Cardiac muscle cell (in vitro differentiated cells and primary cell): ENCODE data around the gene POP5. TPM values are rescaled to one million over a fixed set of nuclear protein-coding genes. Genes with fewer than 3 reads are reported as not detected.
A peak's percentile ranks its signal among the peaks of the same experiment; 100 is the strongest.

Source experiments
- DNase-seq, 2 donors: peaks; one replicate each; pipeline versions ENCODE4 v3.0.0 to v3.0.0-alpha.2; 2010 to 2017; ENCODE audit warnings: low read depth in 1 of 2, low spot score in 1 of 2
- H3K27ac ChIP-seq: fragments of 200-600 bp; sonication (generic); 2 replicates; pipeline ENCODE4 v1.5.1; 2016
- H3K27me3 ChIP-seq: fragments of 200-600 bp; sonication (generic); 2 replicates; pipeline ENCODE4 v1.6.0; 2016; ENCODE audit warnings: control low read depth
- H3K36me3 ChIP-seq: fragments of 200-600 bp; sonication (generic); 2 replicates; pipeline ENCODE4 v1.5.1; 2016; ENCODE audit warnings: control low read depth
- H3K4me1 ChIP-seq: fragments of 200-600 bp; sonication (generic); 2 replicates; pipeline ENCODE4 v1.8.1; 2017; ENCODE audit warnings: low read depth, mild to moderate bottlenecking, mixed run types
- H3K4me3 ChIP-seq: fragments of 200-600 bp; sonication (generic); 2 replicates; pipeline ENCODE4 v1.5.1; 2016; ENCODE audit warnings: mild to moderate bottlenecking
- H3K9me3 ChIP-seq: fragments of 200-600 bp; sonication (generic); 2 replicates; pipeline ENCODE4 v1.5.1; 2017; ENCODE audit warnings: low read depth, mild to moderate bottlenecking, control low read depth
- polyA plus RNA-seq: library from polyadenylated mRNA; unstranded; fragments of >200 nt; fragmentation: Nextera tagmentation; extraction: Ambion mirVana; gene quantifications from 2 replicates; pipeline ENCODE4 v1.2.1, GENCODE V29; 2016
- total RNA-seq: library from RNA; depleted of rRNA; stranded (reverse); fragments of >200 nt; gene quantifications from 2 replicates; pipeline ENCODE4 v1.2.3, GENCODE V29; 2016
- TF ChIP-seq, protein P1 (sequence below): IDR thresholded peaks from 2 replicates; pipeline ENCODE4 v1.5.1; 2012; ENCODE audit warnings: low read depth, mild to moderate bottlenecking, low read length

Gene POP5
- total and polyA plus RNA-seq, 2 experiments from 2014 or later = 27.9 to 75.3 TPM

DNA sequence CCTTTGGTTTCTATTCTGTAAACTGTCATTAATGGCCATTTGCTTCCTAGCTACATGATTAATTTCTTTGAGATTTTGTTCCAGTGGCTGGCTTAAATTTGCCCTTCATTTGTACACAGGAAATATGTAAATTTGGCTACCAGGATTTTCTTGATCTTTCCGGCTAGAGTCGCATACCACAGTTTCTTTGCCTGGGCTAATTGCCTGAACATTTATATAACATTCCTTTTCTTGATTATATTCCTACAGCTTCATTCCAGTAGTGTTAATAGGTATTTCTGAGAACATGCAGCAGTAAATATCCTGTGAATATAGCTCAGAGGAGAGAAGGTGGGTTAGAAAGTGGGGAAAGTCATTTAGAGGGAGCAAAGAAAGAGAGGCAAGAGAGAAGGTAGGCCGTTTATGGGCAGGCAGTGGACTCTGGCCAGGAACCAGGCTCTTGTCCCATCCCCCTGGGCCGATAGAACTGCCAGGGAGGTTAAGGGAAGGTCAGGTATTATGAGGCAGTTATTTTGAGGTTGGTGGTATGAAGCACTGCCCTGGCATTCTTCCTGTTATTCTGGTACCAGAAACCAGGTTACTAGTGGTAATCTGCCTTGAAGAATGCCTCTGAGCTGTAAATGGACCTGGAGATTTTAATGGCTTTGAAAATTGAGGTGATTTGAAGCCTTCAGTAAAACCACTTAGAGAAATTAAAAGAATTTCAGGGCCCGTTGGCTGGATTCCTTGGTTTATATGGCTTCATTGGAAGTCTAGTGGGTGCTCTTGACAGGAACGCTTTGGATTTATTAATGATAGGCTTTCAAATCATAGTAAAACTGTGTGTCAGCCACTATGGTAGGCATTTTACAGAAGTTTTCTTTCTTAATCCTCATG lies 42.7 kb downstream of the POP5 start:
- Histone ChIP-seq H3K36me3 (no peaks in the 10 kb centered on the region), H3K9me3 (no peaks in the 10 kb centered on the region), H3K4me1 (peaks cover 51% of the 10 kb centered on the region), H3K4me3 (peak overlapping the region; percentile 13), H3K27ac (peak overlapping the region; percentile 94), H3K27me3 (no peaks in the 10 kb centered on the region)
- DNase-seq = peak; percentile 66 to 71
- TF ChIP-seq, protein P1, sequence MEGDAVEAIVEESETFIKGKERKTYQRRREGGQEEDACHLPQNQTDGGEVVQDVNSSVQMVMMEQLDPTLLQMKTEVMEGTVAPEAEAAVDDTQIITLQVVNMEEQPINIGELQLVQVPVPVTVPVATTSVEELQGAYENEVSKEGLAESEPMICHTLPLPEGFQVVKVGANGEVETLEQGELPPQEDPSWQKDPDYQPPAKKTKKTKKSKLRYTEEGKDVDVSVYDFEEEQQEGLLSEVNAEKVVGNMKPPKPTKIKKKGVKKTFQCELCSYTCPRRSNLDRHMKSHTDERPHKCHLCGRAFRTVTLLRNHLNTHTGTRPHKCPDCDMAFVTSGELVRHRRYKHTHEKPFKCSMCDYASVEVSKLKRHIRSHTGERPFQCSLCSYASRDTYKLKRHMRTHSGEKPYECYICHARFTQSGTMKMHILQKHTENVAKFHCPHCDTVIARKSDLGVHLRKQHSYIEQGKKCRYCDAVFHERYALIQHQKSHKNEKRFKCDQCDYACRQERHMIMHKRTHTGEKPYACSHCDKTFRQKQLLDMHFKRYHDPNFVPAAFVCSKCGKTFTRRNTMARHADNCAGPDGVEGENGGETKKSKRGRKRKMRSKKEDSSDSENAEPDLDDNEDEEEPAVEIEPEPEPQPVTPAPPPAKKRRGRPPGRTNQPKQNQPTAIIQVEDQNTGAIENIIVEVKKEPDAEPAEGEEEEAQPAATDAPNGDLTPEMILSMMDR = no peak

DNA sequence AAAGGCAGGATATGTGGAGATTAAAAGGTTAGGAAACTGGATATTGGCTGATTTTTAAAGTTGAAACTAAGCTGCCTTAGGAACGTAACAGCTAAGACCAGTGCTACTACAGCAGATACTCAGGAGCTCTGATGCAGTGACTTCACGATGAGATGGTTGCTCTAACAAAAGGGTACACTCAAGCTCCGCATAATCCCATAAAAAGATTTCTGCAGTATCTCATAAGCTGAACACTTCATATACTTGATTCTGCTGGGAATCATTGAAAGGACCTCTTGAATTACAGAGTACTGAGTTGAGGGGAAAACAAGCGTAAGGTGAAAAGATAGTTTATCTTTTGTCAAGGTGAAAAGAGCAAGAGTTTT lies 43.4 kb downstream of the POP5 start:
- H3K36me3 ChIP-seq = no peaks in the 10 kb centered on the region
- H3K27ac ChIP-seq = peak overlapping the region; percentile 94
- peak overlapping the region; percentile 10 for H3K4me3 ChIP-seq

DNA sequence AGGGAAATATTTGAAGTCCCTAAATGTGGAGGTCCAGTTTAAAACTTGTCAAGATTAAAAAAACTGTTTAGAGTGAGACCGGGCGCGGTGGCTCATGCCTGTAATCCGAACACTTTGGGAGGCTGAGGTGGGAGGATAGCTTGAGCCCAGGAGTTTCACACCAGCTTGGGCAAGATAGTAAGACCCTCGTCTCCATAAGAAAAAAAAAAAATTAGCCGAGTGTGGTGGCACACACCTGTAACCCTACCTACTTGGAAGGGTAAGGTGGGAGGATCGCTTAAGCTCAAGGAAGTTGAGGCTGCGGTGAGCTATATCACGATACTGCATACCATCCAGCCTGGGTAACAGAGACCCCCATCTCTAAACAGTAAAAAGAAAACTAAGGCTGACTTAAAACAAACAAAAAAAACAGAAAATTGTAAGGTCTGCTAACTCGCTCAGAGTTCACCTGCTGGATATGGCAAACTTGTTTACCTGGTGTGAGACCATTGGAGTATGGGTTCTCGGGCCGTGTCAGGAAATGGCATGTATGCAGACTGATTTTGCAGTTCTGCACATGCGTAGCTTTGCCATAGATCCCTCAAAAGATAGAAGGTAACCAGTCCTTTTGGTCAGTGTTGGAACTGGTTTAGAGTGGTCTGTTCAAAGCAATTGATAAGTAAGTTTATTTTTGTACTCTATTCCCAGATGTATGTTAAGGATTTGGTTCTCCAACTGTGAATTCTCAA lies 45.0 kb downstream of the POP5 start:
- H3K9me3 ChIP-seq = no peaks in the 10 kb centered on the region
- TF ChIP-seq, protein P1 = no peak
- no peak overlapping the region for H3K27ac ChIP-seq
- DNase-seq = no peak
- peaks cover 51% of the 10 kb centered on the region for H3K4me1 ChIP-seq
- no peaks in the 10 kb centered on the region for H3K36me3 ChIP-seq
- no peaks in the 10 kb centered on the region for H3K27me3 ChIP-seq
- peak overlapping the region; percentile 89 for H3K4me3 ChIP-seq

More for the DNA sequence above, 43.4 kb downstream of the POP5 start:
- Histone ChIP-seq H3K9me3 (no peaks in the 10 kb centered on the region), H3K4me1 (peaks cover 51% of the 10 kb centered on the region), H3K27me3 (no peaks in the 10 kb centered on the region)
- TF ChIP-seq, protein P1 = no peak
- no peak for DNase-seq

DNA sequence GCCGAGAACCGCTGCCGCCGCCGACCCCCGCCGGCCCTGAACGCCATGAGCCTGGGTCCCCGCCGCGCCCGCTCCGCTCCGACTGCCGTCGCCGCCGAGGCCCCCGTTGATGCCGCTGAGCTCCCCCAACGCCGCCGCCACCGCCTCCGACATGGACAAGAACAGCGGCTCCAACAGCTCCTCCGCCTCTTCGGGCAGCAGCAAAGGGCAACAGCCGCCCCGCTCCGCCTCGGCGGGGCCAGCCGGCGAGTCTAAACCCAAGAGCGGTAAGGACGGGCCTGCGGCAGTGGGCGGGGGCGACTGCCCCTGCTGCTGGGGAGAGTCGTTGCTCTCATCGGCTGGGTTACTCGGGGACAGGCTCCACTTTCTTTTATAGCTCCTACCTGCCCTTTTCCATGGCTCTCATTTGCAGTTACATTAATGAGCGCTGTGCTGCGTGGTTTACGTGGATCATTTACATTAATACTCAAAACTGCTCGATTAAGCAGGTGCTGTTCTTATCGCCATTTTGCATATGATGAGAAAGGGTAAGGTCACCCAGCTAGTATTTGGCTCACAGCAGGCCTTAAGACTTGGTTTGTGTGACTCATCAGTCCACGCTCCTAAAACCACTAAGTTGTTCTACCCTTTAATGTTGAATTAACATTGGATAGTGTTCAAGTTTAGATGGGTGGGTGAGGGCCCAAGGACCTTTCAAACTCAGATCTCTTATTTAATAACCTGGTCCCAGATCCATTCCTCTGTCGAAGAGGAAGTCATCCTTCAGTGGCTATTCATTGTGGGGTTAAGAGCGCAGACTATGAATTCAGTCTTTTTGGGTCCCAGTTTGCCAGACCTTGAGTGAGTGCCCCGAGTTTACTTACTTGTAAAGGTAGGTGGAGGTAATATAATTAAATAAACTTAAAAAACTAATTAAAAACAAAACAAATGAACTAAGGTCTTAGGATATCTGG lies 46.2 kb downstream of the POP5 start:
- DNase-seq = peak; percentile 72 to 73
- TF ChIP-seq, protein P1 = no peak
- peak overlapping the region; percentile 89 for H3K4me3 ChIP-seq
- H3K4me1 ChIP-seq = peaks cover 45% of the 10 kb centered on the region
- H3K27ac ChIP-seq = peak overlapping the region; percentile 91
- no peaks in the 10 kb centered on the region for H3K36me3 ChIP-seq
- no peaks in the 10 kb centered on the region for H3K27me3 ChIP-seq
- H3K9me3 ChIP-seq = no peaks in the 10 kb centered on the region

DNA sequence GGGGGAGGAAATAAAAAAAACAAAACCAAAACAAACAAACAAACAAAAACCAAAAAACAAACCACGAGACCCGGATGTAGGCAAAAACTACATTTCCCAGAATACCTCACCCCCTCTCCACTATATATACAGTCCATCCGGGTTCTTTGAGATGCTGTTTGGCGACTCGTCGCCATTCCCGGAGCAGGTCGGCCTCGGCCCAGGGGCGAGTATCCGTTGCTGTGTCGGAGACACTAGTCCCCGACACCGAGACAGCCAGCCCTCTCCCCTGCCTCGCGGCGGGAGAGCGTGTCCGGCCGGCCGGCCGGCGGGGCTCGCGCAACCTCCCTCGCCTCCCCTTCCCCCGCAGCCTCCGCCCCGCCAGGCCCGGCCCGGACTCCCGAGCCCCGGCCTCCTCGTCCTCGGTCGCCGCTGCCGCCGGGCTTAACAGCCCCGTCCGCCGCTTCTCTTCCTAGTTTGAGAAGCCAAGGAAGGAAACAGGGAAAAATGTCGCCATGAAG lies 46.9 kb downstream of the POP5 start, which contains the start of gene RNF10:
TSS of gene RNF10 (plus strand) at position 154 of the 500 bp plus-strand sequence. CDS start 456 bp downstream, outside the sequence.
- DNase-seq = peak; percentile 88 to 91
- TF ChIP-seq, protein P1 = no peak

More for the DNA sequence above, 46.9 kb downstream of the POP5 start, which contains the start of gene RNF10:
- Histone ChIP-seq H3K4me3 (peak within 1 kb of the TSS; percentile 89), H3K27me3 (no peaks in the 10 kb centered on the region), H3K9me3 (no peaks in the 10 kb centered on the region), H3K4me1 (peaks cover 46% of the 10 kb centered on the region), H3K36me3 (no peaks in the 10 kb centered on the region), H3K27ac (peak within 1 kb of the TSS; percentile 91)
